ENCODE results near the gene LZTS2.
"Not testable (repeated sequence)": the region's sequence is repeated elsewhere in the genome, so short reads cannot be mapped to it uniquely, and the experiment has no call there.

- not testable (repeated sequence) for TF ChIP-seq REST (IDR thresholded peaks at IDR 0.05; ENCODE audit: insufficient replicate concordance, low read depth); POLR2AphosphoS5 (IDR thresholded peaks at IDR 0.05; ENCODE audit: low read depth); CTCF (IDR thresholded peaks at IDR 0.05; ENCODE audit: insufficient read depth, low read length); GABPA (IDR thresholded peaks at IDR 0.05; ENCODE audit: low read depth)
These were observed 24.2 kb upstream of the LZTS2 start for GRCh38 chr10:100975397-100975796.
